Colon (tissue), 2 donors: ENCODE measurements around the gene ASTN2.

ENCODE experiments used
- FAIRE-seq: peaks from 2 replicates; lab custom pipeline; 2012; peaks lifted over from hg19 to GRCh38; lab: Jason Lieb, UNC
- donor health status: control.
- donor health status: control.

Gene ASTN2

GRCh38 chr9:116564266-116564793 lies 850.5 kb downstream of the ASTN2 start:
- FAIRE-seq, result no peak

- FAIRE-seq, result no peak
Measured at GRCh38 chr9:116558818-116559540, 855.9 kb downstream of the ASTN2 start.

GRCh38 chr9:116558035-116558434 lies 856.8 kb downstream of the ASTN2 start:
- FAIRE-seq, result no peak

DNA sequence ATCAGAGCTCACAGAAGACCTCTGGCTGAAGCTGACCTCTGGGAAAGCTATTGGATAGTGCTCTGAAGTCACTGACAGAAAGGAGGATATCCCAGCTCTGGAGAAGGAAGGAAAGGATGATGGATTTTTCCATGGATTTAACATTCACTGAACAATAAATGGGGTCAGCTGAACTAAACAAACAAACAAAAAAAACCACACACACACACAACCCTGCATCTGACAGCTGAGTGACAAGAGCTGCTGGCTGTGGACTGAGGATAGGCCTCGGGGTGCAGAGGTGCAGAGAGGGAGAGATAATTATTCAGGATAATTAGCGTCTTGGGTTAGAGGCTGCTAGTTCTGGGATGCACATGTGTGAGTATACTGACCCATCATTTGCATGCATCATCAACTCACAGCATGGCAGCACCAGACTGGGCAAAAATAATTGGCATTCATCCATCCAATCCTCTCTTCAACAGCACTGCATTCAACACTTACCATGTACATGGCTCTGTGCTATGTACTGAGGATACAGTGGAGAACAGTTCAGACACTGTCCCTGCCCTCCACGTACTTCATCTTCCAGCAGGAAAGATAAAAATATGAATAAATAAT lies 859.2 kb downstream of the ASTN2 start:
- no peak for FAIRE-seq

GRCh38 chr9:116555119-116555518 lies 859.7 kb downstream of the ASTN2 start:
- no peak for FAIRE-seq

GRCh38 chr9:116550696-116551436 lies 864.0 kb downstream of the ASTN2 start:
- no peak for FAIRE-seq

DNA sequence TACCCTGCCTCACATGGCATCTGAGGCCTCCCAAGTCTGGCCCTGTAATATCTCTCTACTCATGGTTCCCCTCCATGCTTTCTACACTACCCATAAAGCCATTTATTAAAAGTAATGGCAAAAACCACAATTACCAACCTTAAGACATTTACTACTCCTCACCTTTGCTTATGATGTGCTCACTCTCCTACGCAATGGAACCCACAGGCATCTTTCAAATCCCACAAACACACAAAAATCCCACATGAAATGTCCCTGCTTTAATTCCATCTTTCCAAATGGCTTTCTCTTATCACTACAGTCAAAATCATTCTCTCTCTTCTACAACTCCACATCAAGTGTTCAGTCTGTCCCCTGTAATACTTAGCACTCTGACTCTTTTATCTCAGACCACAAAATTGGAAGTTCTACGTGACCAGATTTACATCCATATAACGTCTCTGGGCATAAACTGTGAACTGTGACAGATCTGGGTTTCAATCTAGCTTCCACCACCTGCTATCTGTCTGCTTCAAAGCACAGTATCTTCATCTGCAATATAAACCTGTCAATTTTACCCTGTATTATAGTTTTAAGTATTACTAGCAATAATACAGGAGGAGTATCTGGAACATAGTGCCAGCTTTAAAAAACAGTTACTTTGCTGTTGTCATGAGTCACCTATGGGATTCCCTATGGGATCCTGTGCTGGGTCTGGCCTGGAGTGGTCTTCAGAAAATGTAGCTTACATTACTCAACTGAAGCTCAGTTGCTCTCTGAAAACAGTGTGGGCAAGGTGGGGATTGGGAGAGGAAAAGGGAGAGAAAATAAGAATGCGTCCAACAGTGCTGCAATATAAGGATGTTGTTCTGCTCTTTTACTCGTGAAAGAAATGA lies 864.8 kb downstream of the ASTN2 start:
- no peak for FAIRE-seq

DNA sequence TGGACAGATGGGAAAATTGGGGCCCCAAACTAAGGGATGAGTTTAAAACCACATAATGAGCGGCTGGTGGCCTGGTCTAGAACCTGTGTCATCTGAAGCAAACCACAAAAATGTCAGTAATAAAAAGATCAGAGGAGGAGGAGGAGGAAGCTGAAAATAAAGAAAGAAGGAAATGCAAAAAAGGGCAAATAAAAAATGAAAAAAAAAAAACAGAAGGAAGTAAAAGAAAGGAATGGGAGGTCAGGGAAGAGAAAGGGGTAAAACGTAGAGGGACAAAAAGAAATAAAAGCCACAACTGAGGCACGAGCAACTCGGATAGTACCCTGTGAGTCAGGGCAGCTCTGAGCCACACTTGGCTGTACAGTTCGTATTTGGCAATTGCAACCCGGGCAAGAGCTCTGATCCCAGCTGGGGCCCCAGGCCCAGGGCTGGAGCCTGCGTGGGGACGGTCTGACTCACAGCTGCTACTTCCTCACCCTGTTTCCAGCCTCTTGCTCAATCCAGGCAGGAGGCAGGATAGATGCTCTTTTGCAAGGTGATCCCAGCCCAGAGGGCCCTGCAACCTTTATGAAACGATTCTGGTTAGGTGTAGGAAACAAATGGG lies 865.7 kb downstream of the ASTN2 start:
- no peak for FAIRE-seq

DNA sequence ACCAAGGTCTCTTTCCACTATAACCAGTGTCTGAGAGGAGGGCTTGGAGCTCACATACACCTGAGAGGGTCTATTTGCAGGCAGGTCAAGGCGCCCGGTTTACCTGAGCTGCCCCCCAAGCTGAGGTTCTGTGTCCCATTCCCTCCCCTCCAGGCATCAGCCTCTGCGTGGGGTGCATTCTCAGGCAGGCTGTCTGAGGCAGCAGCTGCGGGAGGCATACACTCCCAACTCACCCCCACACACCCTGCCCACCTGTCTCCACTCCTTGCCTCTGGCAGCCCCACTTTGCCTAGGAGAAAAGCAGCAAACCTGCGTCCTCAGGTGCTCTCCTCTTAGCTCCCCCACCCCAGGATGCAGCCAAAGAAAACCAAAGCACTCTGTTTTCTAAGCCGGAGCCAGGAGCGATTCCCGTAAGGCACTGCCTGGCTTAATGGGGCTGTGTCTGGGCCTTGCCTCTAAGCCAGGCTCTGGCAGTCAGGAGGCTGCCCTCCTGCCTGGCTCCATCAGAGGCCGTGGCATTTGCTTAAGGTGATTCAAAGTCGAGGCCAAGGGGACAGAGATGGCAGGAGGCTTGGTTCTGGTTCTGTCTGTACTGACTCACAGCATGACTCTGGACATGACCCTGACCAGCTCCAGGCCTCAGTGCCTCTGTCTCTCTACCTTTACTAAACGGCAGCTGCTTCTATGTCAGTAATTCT lies 867.0 kb downstream of the ASTN2 start:
- FAIRE-seq, result no peak

DNA sequence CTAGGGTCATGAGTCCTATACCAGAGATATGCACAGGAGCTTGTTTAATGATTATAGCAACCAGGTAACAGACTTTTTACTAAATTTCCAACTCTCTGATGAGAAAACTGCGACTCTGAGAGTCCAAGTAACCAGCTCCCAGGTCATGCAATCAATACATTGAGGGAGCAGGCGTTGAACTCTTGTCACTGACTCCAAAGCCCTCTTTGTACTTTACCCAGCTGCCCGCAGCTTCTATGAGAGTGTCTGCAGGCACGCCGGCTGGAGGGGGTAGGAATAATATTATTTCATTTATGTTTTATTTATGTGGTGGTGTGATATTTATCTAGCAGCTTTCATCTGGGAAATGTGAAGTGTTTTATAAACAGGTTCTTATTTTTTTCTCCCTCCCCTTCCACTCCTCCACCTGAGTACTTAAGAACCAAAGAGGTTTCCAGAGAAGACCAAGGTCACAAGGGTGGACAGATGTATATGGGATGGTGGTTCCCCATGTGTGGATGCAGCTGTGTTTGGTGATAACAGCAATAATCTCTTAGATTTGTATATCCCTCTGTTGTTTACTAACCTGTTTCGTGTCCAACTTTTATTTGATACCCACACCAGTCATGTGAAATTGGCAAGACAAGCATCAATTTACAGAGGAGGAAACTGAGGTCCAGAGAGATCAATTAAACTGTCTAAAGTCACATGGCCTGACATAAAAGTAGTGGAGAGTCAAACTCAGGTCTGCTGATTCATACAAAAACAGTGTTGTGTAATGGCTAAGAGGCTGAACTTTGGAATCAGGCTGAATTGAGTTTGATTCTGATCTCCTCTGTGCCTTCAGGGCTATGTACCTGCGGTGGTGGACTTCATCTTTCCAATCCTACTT lies 867.9 kb downstream of the ASTN2 start:
- no peak for FAIRE-seq

DNA sequence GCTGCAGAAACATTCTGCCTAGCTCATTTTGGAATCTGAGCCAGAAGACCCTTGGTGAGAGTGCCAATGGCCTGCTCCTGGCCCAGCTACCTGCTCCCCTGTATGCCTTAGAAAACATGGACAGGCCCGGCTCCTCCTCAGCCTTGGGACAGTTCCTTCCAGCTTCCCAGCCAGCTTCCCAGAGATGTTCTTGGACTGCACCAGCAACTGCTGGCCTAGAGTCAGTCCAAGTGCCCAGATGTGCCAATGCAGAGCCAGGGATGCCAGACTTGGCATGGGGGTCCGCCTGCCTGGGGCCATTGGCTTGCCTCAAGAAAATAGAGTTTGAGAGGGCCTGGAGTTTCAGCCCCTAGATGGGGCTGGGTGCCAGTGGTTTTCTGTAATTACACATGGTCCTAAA lies 870.0 kb downstream of the ASTN2 start:
- FAIRE-seq, result no peak

DNA sequence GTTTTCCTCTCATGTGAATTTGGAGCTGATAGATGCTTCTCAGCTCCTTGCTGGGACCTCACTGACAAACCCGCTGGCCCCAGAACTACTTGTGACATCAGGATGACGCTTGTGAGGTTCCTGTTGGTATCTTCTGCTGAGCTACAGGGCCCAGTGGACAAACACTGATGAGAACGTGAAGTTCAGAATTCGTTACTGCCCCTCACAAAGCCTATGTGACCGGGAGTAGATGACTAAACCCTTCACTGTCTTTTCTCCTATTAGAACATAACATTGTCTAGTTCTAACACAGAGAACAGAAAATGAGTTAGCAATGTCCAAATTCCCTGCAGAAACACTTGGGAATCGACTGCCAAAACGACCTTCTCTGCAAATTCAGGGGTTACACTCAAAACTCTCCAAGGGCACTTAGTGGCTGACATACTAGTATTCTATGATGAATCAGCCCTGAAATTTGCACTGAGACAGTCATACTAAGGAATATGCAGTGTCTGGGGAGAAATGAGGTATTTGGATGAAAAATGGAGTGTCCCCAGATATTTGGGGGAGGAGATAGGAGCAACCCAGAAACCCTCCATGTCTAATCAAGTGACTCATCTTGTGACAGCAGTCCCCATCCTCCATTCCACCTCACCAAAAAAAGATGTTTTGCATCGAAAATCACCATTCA lies 871.0 kb downstream of the ASTN2 start:
- no peak for FAIRE-seq

DNA sequence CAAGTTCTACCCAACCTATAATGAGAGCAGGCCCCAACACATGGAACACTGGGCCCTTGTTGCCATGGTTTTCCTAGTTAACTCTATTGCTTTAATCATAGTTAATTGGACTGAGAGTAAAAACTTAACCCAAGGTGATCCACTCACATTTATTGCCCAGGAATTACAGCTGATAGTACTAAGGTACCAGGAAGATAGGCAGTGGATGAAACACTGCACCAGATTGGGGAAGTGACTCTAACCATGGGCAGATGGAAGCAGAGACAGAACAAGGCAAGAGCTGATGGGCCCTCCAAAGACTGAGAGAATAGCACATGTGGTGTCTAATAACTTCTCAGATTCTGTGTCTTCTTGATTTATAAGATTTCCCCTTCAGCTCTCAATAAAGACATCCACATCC lies 873.5 kb downstream of the ASTN2 start:
- no peak for FAIRE-seq

- FAIRE-seq, result no peak
Measured at GRCh38 chr9:116539549-116539948, 875.3 kb downstream of the ASTN2 start.

GRCh38 chr9:116525611-116526010 lies 889.2 kb downstream of the ASTN2 start:
- FAIRE-seq, result no peak

DNA sequence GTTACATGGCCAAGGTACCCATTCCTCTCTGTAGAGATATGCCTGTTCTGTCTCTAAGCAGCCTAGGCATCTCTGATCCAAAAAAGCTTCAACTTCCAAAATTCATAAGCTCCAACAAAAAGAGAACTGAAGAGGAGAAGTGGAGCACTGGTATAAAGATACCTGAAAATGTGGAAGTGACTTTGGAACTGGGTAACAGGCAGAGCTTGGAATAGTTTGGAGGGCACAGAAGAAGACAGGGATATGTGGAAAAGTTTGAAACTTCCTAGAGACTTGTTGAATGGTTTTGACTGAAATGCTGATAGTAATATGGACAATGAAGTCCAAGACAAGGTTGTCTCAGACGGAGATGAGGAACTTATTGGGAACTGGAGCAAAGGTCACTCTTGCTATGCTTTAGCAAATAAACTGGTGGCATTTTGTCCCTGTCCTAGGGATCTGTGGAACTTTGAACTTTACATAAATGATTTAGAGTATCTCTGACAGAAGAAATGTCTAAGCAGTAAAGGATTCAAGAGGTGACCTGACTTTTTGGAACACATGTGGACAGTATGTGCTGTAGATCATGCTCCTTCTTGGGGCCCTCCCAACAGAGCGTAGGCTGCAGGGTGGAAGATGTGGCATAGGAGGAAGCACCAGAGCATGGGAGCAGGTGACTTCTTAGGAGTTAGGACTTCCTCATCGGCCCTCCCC lies 889.9 kb downstream of the ASTN2 start:
- FAIRE-seq, result no peak

- FAIRE-seq, result no peak
Measured at GRCh38 chr9:116520218-116520617, 894.6 kb downstream of the ASTN2 start.

DNA sequence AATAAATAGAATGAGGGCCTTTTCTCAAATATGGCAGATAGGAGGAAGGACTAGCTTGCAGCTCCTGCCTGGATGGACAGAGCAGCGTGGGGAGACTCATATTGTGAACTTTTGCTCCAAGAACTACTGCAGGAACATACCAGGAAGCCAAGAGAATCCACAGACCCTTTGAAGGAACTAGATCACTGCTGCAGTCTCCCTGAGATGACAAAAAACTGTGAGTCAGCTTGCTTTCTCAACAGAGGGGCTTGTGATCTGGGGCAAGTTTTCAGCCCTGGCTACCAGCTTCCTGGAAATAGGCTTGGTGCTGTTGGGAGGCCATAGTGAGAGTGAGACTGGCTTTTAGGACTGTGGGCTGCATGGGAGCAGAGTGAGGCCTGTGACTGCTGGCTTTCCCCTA lies 898.4 kb downstream of the ASTN2 start:
- FAIRE-seq, result no peak

DNA sequence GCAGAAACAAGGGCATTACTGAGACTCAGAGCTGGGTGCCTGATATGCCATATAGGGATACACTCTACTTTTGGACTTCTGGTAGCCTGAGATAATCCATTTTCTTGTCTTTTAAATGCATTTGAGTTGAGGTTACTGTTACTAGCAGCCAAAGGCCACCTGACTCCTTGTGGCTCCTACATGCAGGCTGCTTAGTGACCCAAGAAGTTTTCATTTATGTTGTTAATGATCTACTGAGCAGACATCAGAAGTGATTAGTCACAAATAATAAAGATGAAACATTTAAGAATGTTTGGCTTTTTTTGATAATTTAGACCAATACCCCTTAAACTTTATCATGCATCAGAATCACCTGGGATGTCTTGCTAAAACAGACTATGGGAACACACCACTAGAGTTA lies 899.3 kb downstream of the ASTN2 start:
- FAIRE-seq, result no peak
